HepG2 (cell line): ENCODE measurements around the gene TMEM222. TPM values are rescaled to one million over a fixed set of nuclear protein-coding genes. Genes with fewer than 3 reads are reported as not detected.
A peak's percentile ranks its signal among the peaks of the same experiment; 100 is the strongest.

Experiments used
- FOXA3 ChIP-seq: IDR thresholded peaks from 2 replicates; pipeline ENCODE4 v1.6.1; 2016; ENCODE audit warnings: missing genetic modification reagents, missing compliant biosample characterization
- FOXO1 ChIP-seq: sonication (generic); formaldehyde crosslinking; IDR thresholded peaks from 2 replicates; pipeline ENCODE4 v1.4.0; 2020; ENCODE audit warnings: missing genetic modification reagents
- HOXA3 ChIP-seq: sonication (generic); formaldehyde crosslinking; IDR thresholded peaks from 2 replicates; pipeline ENCODE4 v1.5.0; 2020; ENCODE audit warnings: missing genetic modification reagents
- KLF9 ChIP-seq: IDR thresholded peaks from 2 replicates; pipeline ENCODE4 v1.6.1; 2016; ENCODE audit warnings: low read depth
- SALL2 ChIP-seq: sonication (generic); formaldehyde crosslinking; IDR thresholded peaks from 2 replicates; pipeline ENCODE4 v1.8.1; 2023; ENCODE audit warnings: mild to moderate bottlenecking, missing genetic modification reagents, inconsistent platforms
- TMF1 ChIP-seq: sonication (generic); formaldehyde crosslinking; IDR thresholded peaks from 2 replicates; pipeline ENCODE4 v1.8.1; 2022; ENCODE audit warnings: low read depth, missing genetic modification reagents
- ZNF331 ChIP-seq: sonication (generic); formaldehyde crosslinking; IDR thresholded peaks from 2 replicates; pipeline ENCODE4 v1.4.0; 2020; ENCODE audit warnings: missing genetic modification reagents
- ZNF335 ChIP-seq: sonication (generic); formaldehyde crosslinking; IDR thresholded peaks from 2 replicates; pipeline ENCODE4 v1.4.0; 2020; ENCODE audit warnings: missing genetic modification reagents
- ZNF766 ChIP-seq: sonication (generic); formaldehyde crosslinking; IDR thresholded peaks from 2 replicates; pipeline ENCODE4 v1.5.0; 2020; ENCODE audit warnings: missing genetic modification reagents, borderline replicate concordance
- polyA plus RNA-seq, 8 experiments: library from polyadenylated mRNA; depleted of rRNA in 3 of 8; stranded (reverse) in 7 of 8; unstranded in 1 of 8; fragments of >200 nt; fragmentation: Illumina TruSeq in 4 of 8; extraction: Trizol in 4 of 8; gene quantifications; 2 replicates each; pipeline versions ENCODE4 v1.2.1 to v1.2.3, GENCODE V29; 2011 to 2016; ENCODE audit warnings: low read depth in 4 of 8, missing spikeins in 1 of 8, mixed read lengths in 1 of 8; ENCODE audit not compliant: insufficient read depth in 1 of 8
- total RNA-seq, 5 experiments: library from RNA; depleted of rRNA; stranded (reverse); fragments of >200 nt; fragmentation: Illumina TruSeq; extraction: Trizol; gene quantifications; 2 replicates each; pipeline ENCODE4 v1.2.3, GENCODE V29; 2016; ENCODE audit warnings: low read depth in 1 of 5
- TF ChIP-seq, protein P1 (sequence below): sonication (generic); formaldehyde crosslinking; IDR thresholded peaks from 2 replicates; pipeline ENCODE4 v1.9.0; 2022; ENCODE audit warnings: missing genetic modification reagents, mild to moderate bottlenecking, borderline replicate concordance
- TF ChIP-seq, protein P2 (sequence below): sonication (generic); formaldehyde crosslinking; conservative IDR thresholded peaks from 2 replicates; pipeline ENCODE4 v1.4.0; 2020; ENCODE audit warnings: missing genetic modification reagents
- TF ChIP-seq, protein P3 (sequence below): sonication (generic); formaldehyde crosslinking; conservative IDR thresholded peaks from 2 replicates; pipeline ENCODE4 v1.4.0; 2020; ENCODE audit warnings: missing genetic modification reagents
- TF ChIP-seq, protein P4 (sequence below): sonication (generic); formaldehyde crosslinking; IDR thresholded peaks from 2 replicates; pipeline ENCODE4 v1.4.0; 2020; ENCODE audit warnings: low read depth, missing genetic modification reagents
- TF ChIP-seq, protein P5 (sequence below): sonication (generic); formaldehyde crosslinking; IDR thresholded peaks from 2 replicates; pipeline ENCODE4 v1.4.0; 2020; ENCODE audit warnings: missing genetic modification reagents
- TF ChIP-seq, protein P6 (sequence below): sonication (generic); formaldehyde crosslinking; IDR thresholded peaks from 2 replicates; pipeline ENCODE4 v1.4.0; 2020; ENCODE audit warnings: missing genetic modification reagents

TMEM222 gene
- total and polyA plus RNA-seq, 2 of the 13 experiments (the other 11 are each of a cell fraction or from before 2014, with no cell fraction given): 22.7 to 29.6 TPM

DNA sequence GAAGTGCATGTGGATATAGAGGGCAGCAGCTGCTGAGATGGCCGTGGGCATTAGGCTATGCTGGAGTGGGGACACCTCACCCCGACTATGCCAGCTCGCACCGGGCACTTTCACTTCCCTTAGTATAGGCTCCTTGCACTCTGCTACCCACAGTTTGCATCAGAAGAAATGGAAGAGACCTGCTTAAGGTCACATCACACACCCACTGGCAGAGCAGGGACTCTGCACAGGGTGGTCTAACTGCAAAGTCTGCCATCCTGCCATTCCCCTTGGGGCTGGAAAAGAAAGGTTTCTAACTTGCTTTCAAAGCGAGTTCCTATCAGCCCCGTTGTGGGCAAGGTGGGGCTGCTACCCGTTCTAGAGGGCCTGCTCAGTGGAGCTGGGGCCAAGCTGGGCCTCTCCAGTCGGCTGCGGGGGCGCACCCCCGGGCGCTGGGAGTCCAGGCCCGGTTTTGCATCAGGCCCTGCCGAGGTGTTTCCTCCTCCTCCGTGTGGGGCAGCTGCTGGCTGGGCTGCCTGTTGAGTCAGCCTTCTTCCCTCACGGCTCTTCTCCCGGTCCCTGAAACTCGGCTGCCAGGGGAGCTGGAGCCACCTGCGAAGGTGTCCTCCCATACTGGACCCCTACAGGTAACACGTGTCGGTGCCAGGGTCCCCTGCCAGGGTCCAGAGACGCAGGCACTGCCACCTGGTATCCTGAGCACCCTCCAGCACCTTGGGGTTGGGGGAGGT is 19.7 kb downstream of the TMEM222 start, which contains the start of gene SYTL1 (continued):
- TF ChIP-seq, protein P1, sequence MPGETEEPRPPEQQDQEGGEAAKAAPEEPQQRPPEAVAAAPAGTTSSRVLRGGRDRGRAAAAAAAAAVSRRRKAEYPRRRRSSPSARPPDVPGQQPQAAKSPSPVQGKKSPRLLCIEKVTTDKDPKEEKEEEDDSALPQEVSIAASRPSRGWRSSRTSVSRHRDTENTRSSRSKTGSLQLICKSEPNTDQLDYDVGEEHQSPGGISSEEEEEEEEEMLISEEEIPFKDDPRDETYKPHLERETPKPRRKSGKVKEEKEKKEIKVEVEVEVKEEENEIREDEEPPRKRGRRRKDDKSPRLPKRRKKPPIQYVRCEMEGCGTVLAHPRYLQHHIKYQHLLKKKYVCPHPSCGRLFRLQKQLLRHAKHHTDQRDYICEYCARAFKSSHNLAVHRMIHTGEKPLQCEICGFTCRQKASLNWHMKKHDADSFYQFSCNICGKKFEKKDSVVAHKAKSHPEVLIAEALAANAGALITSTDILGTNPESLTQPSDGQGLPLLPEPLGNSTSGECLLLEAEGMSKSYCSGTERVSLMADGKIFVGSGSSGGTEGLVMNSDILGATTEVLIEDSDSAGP (CRISPR knock-in tag): peak; percentile 93
- no peak for TF ChIP-seq TMF1 (CRISPR knock-in tag)
- TF ChIP-seq, protein P2, sequence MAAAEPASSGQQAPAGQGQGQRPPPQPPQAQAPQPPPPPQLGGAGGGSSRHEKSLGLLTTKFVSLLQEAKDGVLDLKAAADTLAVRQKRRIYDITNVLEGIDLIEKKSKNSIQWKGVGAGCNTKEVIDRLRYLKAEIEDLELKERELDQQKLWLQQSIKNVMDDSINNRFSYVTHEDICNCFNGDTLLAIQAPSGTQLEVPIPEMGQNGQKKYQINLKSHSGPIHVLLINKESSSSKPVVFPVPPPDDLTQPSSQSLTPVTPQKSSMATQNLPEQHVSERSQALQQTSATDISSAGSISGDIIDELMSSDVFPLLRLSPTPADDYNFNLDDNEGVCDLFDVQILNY: no peak
- TF ChIP-seq, protein P3, sequence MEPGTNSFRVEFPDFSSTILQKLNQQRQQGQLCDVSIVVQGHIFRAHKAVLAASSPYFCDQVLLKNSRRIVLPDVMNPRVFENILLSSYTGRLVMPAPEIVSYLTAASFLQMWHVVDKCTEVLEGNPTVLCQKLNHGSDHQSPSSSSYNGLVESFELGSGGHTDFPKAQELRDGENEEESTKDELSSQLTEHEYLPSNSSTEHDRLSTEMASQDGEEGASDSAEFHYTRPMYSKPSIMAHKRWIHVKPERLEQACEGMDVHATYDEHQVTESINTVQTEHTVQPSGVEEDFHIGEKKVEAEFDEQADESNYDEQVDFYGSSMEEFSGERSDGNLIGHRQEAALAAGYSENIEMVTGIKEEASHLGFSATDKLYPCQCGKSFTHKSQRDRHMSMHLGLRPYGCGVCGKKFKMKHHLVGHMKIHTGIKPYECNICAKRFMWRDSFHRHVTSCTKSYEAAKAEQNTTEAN (CRISPR knock-in tag): 0 out of 2 replicates have a peak, but pooled peaks have one; percentile 57
- TF ChIP-seq, protein P4, sequence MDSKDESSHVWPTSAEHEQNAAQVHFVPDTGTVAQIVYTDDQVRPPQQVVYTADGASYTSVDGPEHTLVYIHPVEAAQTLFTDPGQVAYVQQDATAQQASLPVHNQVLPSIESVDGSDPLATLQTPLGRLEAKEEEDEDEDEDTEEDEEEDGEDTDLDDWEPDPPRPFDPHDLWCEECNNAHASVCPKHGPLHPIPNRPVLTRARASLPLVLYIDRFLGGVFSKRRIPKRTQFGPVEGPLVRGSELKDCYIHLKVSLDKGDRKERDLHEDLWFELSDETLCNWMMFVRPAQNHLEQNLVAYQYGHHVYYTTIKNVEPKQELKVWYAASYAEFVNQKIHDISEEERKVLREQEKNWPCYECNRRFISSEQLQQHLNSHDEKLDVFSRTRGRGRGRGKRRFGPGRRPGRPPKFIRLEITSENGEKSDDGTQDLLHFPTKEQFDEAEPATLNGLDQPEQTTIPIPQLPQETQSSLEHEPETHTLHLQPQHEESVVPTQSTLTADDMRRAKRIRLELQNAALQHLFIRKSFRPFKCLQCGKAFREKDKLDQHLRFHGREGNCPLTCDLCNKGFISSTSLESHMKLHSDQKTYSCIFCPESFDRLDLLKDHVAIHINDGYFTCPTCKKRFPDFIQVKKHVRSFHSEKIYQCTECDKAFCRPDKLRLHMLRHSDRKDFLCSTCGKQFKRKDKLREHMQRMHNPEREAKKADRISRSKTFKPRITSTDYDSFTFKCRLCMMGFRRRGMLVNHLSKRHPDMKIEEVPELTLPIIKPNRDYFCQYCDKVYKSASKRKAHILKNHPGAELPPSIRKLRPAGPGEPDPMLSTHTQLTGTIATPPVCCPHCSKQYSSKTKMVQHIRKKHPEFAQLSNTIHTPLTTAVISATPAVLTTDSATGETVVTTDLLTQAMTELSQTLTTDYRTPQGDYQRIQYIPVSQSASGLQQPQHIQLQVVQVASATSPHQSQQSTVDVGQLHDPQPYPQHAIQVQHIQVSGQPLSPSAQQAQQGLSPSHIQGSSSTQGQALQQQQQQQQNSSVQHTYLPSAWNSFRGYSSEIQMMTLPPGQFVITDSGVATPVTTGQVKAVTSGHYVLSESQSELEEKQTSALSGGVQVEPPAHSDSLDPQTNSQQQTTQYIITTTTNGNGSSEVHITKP (CRISPR knock-in tag): 0 out of 2 replicates have a peak, but pooled peaks have one; percentile 23
- peak; percentile 56; the same call in 1 of the 2 replicates for TF ChIP-seq SALL2 (CRISPR knock-in tag)
- TF ChIP-seq ZNF331 (CRISPR knock-in tag): peak; percentile 62
- TF ChIP-seq, protein P5, sequence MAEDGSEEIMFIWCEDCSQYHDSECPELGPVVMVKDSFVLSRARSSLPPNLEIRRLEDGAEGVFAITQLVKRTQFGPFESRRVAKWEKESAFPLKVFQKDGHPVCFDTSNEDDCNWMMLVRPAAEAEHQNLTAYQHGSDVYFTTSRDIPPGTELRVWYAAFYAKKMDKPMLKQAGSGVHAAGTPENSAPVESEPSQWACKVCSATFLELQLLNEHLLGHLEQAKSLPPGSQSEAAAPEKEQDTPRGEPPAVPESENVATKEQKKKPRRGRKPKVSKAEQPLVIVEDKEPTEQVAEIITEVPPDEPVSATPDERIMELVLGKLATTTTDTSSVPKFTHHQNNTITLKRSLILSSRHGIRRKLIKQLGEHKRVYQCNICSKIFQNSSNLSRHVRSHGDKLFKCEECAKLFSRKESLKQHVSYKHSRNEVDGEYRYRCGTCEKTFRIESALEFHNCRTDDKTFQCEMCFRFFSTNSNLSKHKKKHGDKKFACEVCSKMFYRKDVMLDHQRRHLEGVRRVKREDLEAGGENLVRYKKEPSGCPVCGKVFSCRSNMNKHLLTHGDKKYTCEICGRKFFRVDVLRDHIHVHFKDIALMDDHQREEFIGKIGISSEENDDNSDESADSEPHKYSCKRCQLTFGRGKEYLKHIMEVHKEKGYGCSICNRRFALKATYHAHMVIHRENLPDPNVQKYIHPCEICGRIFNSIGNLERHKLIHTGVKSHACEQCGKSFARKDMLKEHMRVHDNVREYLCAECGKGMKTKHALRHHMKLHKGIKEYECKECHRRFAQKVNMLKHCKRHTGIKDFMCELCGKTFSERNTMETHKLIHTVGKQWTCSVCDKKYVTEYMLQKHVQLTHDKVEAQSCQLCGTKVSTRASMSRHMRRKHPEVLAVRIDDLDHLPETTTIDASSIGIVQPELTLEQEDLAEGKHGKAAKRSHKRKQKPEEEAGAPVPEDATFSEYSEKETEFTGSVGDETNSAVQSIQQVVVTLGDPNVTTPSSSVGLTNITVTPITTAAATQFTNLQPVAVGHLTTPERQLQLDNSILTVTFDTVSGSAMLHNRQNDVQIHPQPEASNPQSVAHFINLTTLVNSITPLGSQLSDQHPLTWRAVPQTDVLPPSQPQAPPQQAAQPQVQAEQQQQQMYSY (CRISPR knock-in tag): peak; percentile 100
- no peak for TF ChIP-seq KLF9 (CRISPR knock-in tag)
- TF ChIP-seq ZNF766 (CRISPR knock-in tag): peak; percentile 30; the same call in 1 of the 2 replicates
- TF ChIP-seq, protein P6, sequence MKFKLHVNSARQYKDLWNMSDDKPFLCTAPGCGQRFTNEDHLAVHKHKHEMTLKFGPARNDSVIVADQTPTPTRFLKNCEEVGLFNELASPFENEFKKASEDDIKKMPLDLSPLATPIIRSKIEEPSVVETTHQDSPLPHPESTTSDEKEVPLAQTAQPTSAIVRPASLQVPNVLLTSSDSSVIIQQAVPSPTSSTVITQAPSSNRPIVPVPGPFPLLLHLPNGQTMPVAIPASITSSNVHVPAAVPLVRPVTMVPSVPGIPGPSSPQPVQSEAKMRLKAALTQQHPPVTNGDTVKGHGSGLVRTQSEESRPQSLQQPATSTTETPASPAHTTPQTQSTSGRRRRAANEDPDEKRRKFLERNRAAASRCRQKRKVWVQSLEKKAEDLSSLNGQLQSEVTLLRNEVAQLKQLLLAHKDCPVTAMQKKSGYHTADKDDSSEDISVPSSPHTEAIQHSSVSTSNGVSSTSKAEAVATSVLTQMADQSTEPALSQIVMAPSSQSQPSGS (CRISPR knock-in tag): peak; percentile 41; the same call in 1 of the 2 replicates
- peak; percentile 55; the same call in 1 of the 2 replicates for TF ChIP-seq HOXA3
- peak; percentile 65; the same call in 1 of the 2 replicates for TF ChIP-seq ZNF335 (CRISPR knock-in tag)
- peak; percentile 21; the same call in 1 of the 2 replicates for TF ChIP-seq FOXO1 (CRISPR knock-in tag)
- TF ChIP-seq FOXA3: 0 out of 2 replicates have a peak, but pooled peaks have one; percentile 29
